NCI-H2196 (cell line): ENCODE data around the gene MOV10.
"Not testable (repeated sequence)": the region's sequence is repeated elsewhere in the genome, so short reads cannot be mapped to it uniquely, and the experiment has no call there.

Experiments
- DNase-seq: peaks from one replicate; lab custom pipeline; 2025; ENCODE audit not compliant: unreplicated experiment; lab: John Stamatoyannopoulos, UW

The MOV10 gene

GRCh38 chr1:112712191-112712590 lies 37.7 kb downstream of the MOV10 start:
- DNase-seq = no peak

GRCh38 chr1:112712701-112713128 lies 38.3 kb downstream of the MOV10 start:
- no peak for DNase-seq

GRCh38 chr1:112713466-112714312 lies 39.2 kb downstream of the MOV10 start:
- DNase-seq = peak; percentile 42

GRCh38 chr1:112714313-112715263 lies 40.1 kb downstream of the MOV10 start:
- no peak for DNase-seq

GRCh38 chr1:112715264-112716053 lies 41.0 kb downstream of the MOV10 start, which contains the start of gene PPM1J:
Gene PPM1J (minus strand): TSS chr1:112715332. CDS start chr1:112715301, 31 bp downstream.
- DNase-seq = peak; percentile 95

GRCh38 chr1:112716133-112716720 lies 41.8 kb downstream of the MOV10 start:
- DNase-seq = peak; percentile 88

- no peak for DNase-seq
Observed at GRCh38 chr1:112717263-112717873, 42.9 kb downstream of the MOV10 start.

GRCh38 chr1:112718691-112719418 lies 44.4 kb downstream of the MOV10 start:
- DNase-seq = peak; percentile 78

- no peak for DNase-seq
Observed at GRCh38 chr1:112719706-112720105, 45.2 kb downstream of the MOV10 start.

GRCh38 chr1:112720800-112721199 lies 46.3 kb downstream of the MOV10 start:
- DNase-seq = no peak

GRCh38 chr1:112721294-112721693 lies 46.8 kb downstream of the MOV10 start:
- DNase-seq = not testable (repeated sequence)

- DNase-seq = no peak
Observed at GRCh38 chr1:112721966-112722524, 47.6 kb downstream of the MOV10 start.

GRCh38 chr1:112722601-112723510 lies 48.4 kb downstream of the MOV10 start:
- DNase-seq = no peak

- no peak for DNase-seq
Observed at GRCh38 chr1:112723511-112723839, 49.0 kb downstream of the MOV10 start.

GRCh38 chr1:112724240-112724639 lies 49.8 kb downstream of the MOV10 start:
- DNase-seq = not testable (repeated sequence)

GRCh38 chr1:112727716-112728115 lies 53.3 kb downstream of the MOV10 start:
- DNase-seq = no peak

- not testable (repeated sequence) for DNase-seq
Observed at GRCh38 chr1:112728306-112728971, 54.0 kb downstream of the MOV10 start.
